Measurements from ENCODE around the gene ONECUT3. TPM values are rescaled to one million over a fixed set of nuclear protein-coding genes. Genes with fewer than 3 reads are reported as not detected.

The ONECUT3 gene
- total RNA-seq, 8 experiments from 2014 or later = 0.11 to 3.7 (median 0.35) TPM; not detected in 1

- 11 to 100% (median 60%) methylated on average over 1 to 22 of the region's 90 CpGs; no CpG with 5 or more reads in 5 of the 10 experiments for WGBS, 10 experiments
- in situ Hi-C loops (cut with MboI; ENCODE audit: low pct_unique_long_range_greater_than_20kb in 2 of 9, low sequenced_read_pairs in 9 of 9, unreplicated experiment in 9 of 9) = no loop called here
Measured at GRCh38 chr19:1725100-1726064, 27.9 kb upstream of the ONECUT3 start.

GRCh38 chr19:1728816-1729567 lies 24.3 kb upstream of the ONECUT3 start:
- H3K27ac ChIP-seq = no peak overlapping the region
- 56 to 97% (median 70%) methylated on average over 4 to 11 of the region's 33 CpGs; no CpG with 5 or more reads in 4 of the 10 experiments for WGBS, 10 experiments
- peaks cover 2 to 13% of the 10 kb centered on the region in 2 donors for H3K4me1 ChIP-seq (replicated peaks in 1 of 2)
- no peak for ATAC-seq (replicated peaks in 6 of 8)
- in situ Hi-C loops (cut with MboI; ENCODE audit: low pct_unique_long_range_greater_than_20kb in 2 of 9, low sequenced_read_pairs in 9 of 9, unreplicated experiment in 9 of 9) = no loop called here
- H3K4me3 ChIP-seq = no peak overlapping the region

More at GRCh38 chr19:1725100-1726064, 27.9 kb upstream of the ONECUT3 start:
- Histone ChIP-seq H3K4me1 (replicated peaks in 1 of 2) (peaks cover 2 to 17% of the 10 kb centered on the region in 2 donors), H3K27ac (peak overlapping the region in 1 of 2 donors; percentile 69), H3K4me3 (peak overlapping the region; percentile 33 to 42 (median 39))
- ATAC-seq (replicated peaks in 6 of 8) = peak; percentile 93 to 96 (median 95)

- no peak overlapping the region for H3K27ac ChIP-seq
- WGBS, 10 experiments = 54 to 93% methylated on average over 3 to 4 of the region's 19 CpGs; no CpG with 5 or more reads in 8 of the 10 experiments
- no peak overlapping the region for H3K4me3 ChIP-seq
- ATAC-seq (replicated peaks in 6 of 8) = no peak
- H3K4me1 ChIP-seq (replicated peaks in 1 of 2) = peaks cover 2 to 13% of the 10 kb centered on the region in 2 donors
- in situ Hi-C loops (cut with MboI; ENCODE audit: low pct_unique_long_range_greater_than_20kb in 2 of 9, low sequenced_read_pairs in 9 of 9, unreplicated experiment in 9 of 9) = no loop called here
Measured at GRCh38 chr19:1729568-1729925, 23.8 kb upstream of the ONECUT3 start.

- H3K4me1 ChIP-seq (replicated peaks in 1 of 2) = peaks cover 2 to 12% of the 10 kb centered on the region in 2 donors
- in situ Hi-C loops (cut with MboI; ENCODE audit: low pct_unique_long_range_greater_than_20kb in 2 of 9, low sequenced_read_pairs in 9 of 9, unreplicated experiment in 9 of 9) = no loop called here
- ATAC-seq (replicated peaks in 6 of 8) = no peak
- H3K4me3 ChIP-seq = no peak overlapping the region
- WGBS, 10 experiments = 20 to 80% (median 60%) methylated on average over 1 to 2 of the region's 17 CpGs; no CpG with 5 or more reads in 7 of the 10 experiments
- H3K27ac ChIP-seq = no peak overlapping the region
Measured at GRCh38 chr19:1730157-1730556, 23.1 kb upstream of the ONECUT3 start.

DNA sequence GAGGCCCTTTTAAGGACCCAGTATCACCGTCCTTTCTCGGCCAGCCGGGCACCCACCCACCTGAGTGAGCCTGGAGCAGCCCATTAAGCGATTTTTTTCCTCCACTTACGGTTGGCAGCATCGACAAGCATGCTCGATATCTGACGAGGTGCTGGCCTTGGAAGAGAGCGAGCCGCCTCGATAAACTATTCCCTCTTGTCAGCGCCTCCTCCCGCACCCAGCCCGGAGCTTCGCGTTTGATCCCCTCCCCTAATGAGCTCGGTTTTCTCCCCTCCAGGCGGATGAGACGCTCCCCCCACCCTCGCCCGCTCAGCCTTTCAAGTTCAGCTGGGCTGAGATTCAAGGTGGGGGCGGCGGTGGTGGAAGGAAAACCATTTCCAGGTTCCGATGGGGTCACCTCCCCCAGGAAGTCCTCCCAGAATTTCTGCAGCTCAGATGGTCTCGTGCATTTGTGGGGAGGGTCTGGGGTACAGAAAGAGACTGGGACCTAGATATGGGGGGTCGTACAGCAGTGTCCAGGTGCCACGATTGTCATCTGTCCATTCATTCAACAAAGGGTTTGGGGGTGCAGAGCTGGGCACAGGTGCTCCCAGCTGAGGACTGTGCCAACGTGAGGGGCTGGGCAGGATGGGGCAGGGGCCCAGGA lies 18.9 kb upstream of the ONECUT3 start:
- H3K4me3 ChIP-seq = no peak overlapping the region
- no peak overlapping the region for H3K27ac ChIP-seq
- in situ Hi-C loops (cut with MboI; ENCODE audit: low pct_unique_long_range_greater_than_20kb in 2 of 9, low sequenced_read_pairs in 9 of 9, unreplicated experiment in 9 of 9) = no loop called here
- 0 to 23% (median 16%) methylated on average over 1 to 9 of the region's 28 CpGs; no CpG with 5 or more reads in 2 of the 10 experiments for WGBS, 10 experiments
- peaks cover 0 to 2% of the 10 kb centered on the region in 2 donors for H3K4me1 ChIP-seq (replicated peaks in 1 of 2)
- ATAC-seq (replicated peaks in 6 of 8) = peak in 1 of 8 experiments; percentile 21

GRCh38 chr19:1736280-1736679 lies 17.0 kb upstream of the ONECUT3 start:
- no peak overlapping the region for H3K4me3 ChIP-seq
- 50 to 100% (median 80%) methylated on average over 1 to 2 of the region's 3 CpGs; no CpG with 5 or more reads in 5 of the 10 experiments for WGBS, 10 experiments
- H3K4me1 ChIP-seq (replicated peaks in 1 of 2) = peaks cover 0 to 2% of the 10 kb centered on the region in 2 donors
- in situ Hi-C loops (cut with MboI; ENCODE audit: low pct_unique_long_range_greater_than_20kb in 2 of 9, low sequenced_read_pairs in 9 of 9, unreplicated experiment in 9 of 9) = no loop called here
- ATAC-seq (replicated peaks in 6 of 8) = no peak
- H3K27ac ChIP-seq = no peak overlapping the region

- peak in 2 of 8 experiments; percentile 30 to 36 for ATAC-seq (replicated peaks in 6 of 8)
- Histone ChIP-seq H3K4me1 (replicated peaks in 1 of 2) (peaks cover 0 to 2% of the 10 kb centered on the region in 2 donors), H3K4me3 (no peak overlapping the region), H3K27ac (no peak overlapping the region)
- WGBS, 10 experiments = 0 to 20% (median 20%) methylated on average over 2 to 4 of the region's 22 CpGs; no CpG with 5 or more reads in 7 of the 10 experiments
- in situ Hi-C loops (cut with MboI; ENCODE audit: low pct_unique_long_range_greater_than_20kb in 2 of 9, low sequenced_read_pairs in 9 of 9, unreplicated experiment in 9 of 9) = no loop called here
Measured at GRCh38 chr19:1736927-1737326, 16.4 kb upstream of the ONECUT3 start.

DNA sequence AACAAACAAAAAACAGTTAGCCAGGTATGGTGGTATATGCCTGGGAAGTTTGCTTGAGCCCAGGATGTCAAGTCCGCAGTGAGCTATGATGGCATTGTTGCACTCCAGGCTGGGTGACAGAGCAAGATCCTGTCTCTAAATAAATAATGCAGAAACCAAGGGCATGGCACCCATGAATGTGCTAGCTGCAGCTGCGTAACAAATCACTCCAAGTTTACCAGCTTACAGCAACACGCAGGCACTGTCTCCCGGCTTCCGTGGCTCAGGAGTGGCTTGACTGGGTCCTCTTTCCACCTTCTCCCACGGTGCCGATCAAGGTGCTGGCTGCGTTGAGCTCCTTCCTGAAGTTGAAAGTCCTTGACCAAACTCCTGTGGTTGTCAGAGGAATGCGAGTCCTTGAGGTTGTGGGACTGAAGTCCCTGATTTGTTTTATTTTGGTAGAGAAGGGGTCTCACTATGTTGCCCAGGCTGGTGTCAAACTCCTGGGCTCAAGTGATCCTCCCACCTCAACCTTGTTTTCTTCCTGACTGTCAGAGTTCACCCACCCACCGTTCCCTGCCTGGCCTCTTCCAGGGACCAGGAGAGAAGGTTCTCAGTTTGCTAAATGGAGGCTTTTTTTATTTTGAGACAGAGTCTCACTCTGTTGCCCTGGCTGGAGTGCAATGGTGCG lies 13.2 kb upstream of the ONECUT3 start:
- ATAC-seq (replicated peaks in 6 of 8) = no peak
- in situ Hi-C loops (cut with MboI; ENCODE audit: low pct_unique_long_range_greater_than_20kb in 2 of 9, low sequenced_read_pairs in 9 of 9, unreplicated experiment in 9 of 9) = no loop called here
- Histone ChIP-seq H3K4me3 (no peak overlapping the region), H3K4me1 (replicated peaks in 1 of 2) (peaks cover 0 to 5% of the 10 kb centered on the region in 2 donors), H3K27ac (no peak overlapping the region)
- whole genome bisulfite sequencing, 10 experiments = 60 to 100% (median 80%) methylated on average over 1 to 8 of the region's 11 CpGs; no CpG with 5 or more reads in 1 of the 10 experiments

DNA sequence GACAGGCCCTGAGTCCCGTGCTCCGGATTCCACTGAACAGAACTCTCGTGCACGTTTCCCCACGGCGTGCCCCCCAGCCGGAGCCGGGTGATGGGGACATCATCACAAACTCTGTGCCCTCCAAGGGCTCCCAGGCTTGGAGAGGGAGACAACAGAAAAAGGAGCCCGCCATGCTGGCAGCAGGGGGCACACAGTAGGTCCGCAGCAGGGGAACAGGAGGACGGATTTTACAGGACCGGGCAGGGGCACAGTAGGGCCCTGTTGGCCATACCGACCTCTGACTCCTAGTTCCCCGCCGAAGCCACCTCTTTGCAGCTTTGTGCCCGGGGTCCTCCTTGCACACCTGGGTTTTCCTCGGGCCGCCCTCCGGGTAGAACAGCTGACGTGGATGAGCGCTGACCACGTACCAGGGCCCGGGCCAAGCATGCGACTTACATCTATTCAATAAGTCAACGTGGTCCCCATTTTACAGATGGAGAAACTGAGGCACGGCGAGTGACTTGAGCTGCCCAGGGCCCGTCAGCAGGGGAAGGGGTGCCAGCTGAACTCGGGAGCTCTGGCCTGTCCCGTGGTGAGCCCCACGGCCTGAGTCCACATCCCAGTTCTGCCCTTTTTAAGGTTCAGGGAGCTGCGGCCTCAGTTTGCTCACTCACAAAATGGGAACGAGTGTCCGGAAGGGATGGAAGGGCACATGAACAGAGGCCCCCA lies 10.2 kb upstream of the ONECUT3 start:
- in situ Hi-C loops (cut with MboI; ENCODE audit: low pct_unique_long_range_greater_than_20kb in 2 of 9, low sequenced_read_pairs in 9 of 9, unreplicated experiment in 9 of 9) = no loop called here
- no peak overlapping the region for H3K4me3 ChIP-seq
- ATAC-seq (replicated peaks in 6 of 8) = no peak
- H3K4me1 ChIP-seq (replicated peaks in 1 of 2) = peaks cover 0 to 17% of the 10 kb centered on the region in 2 donors
- no peak overlapping the region for H3K27ac ChIP-seq
- 35 to 72% (median 42%) methylated on average over 2 to 12 of the region's 34 CpGs; no CpG with 5 or more reads in 5 of the 10 experiments for WGBS, 10 experiments

DNA sequence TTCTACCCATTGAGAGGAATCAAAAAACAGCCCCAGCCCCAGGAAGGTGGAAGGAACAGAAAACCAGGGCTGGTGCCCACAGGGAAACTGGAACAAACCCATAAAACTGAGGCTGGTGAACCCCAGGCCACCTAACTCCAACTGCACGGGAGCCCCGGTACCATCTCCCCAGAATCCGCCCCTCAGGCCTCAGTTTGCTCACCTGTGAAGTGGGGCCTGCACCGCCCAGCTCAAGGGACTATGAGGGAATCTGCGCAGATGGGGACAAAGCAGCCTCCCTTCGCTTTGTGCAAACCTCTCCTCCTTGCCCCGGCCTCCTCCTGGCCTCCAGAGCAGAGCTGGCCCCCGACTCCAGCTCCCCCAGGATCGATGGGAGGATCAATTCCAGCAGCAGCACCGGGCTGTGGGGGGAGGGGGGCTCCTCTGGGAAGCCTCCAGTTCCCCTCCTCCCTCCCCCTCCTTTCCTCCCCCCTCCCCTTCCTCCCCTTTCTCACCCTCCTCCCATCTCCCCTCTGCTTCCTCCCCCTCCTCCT lies 9.1 kb upstream of the ONECUT3 start:
- ATAC-seq (replicated peaks in 6 of 8) = no peak

GRCh38 chr19:1744822-1745563 lies 8.3 kb upstream of the ONECUT3 start:
- in situ Hi-C loops (cut with MboI; ENCODE audit: low pct_unique_long_range_greater_than_20kb in 2 of 9, low sequenced_read_pairs in 9 of 9, unreplicated experiment in 9 of 9) = no loop called here
- H3K4me1 ChIP-seq (replicated peaks in 1 of 2) = peaks cover 0 to 27% of the 10 kb centered on the region in 2 donors
- ATAC-seq (replicated peaks in 6 of 8) = no peak
- no peak overlapping the region for H3K27ac ChIP-seq
- no peak overlapping the region for H3K4me3 ChIP-seq
- WGBS, 10 experiments = 0 to 32% methylated on average over 1 to 5 of the region's 19 CpGs; no CpG with 5 or more reads in 8 of the 10 experiments

More for the DNA sequence above, 9.1 kb upstream of the ONECUT3 start:
- H3K27ac ChIP-seq = no peak overlapping the region
- WGBS, 10 experiments = 53 to 67% (median 58%) methylated on average over 3 to 4 of the region's 10 CpGs; no CpG with 5 or more reads in 7 of the 10 experiments
- H3K4me1 ChIP-seq (replicated peaks in 1 of 2) = peaks cover 0 to 23% of the 10 kb centered on the region in 2 donors
- in situ Hi-C loops (cut with MboI; ENCODE audit: low pct_unique_long_range_greater_than_20kb in 2 of 9, low sequenced_read_pairs in 9 of 9, unreplicated experiment in 9 of 9) = no loop called here
- no peak overlapping the region for H3K4me3 ChIP-seq

All from motor neuron (in vitro differentiated cells).